ENCODE results near the gene PLB1. TPM values are rescaled to one million over a fixed set of nuclear protein-coding genes. Genes with fewer than 3 reads are reported as not detected.

Gene PLB1
- total and polyA plus RNA-seq, 2 experiments from 2014 or later, result 0.11 to 0.44 TPM

GRCh38 chr2:28659127-28659526, 163.3 kb downstream of the PLB1 start:
- H2AFZ ChIP-seq, result no peak overlapping the region
- H3K4me1 ChIP-seq (ENCODE audit: insufficient read depth), result peaks cover 27% of the 10 kb centered on the region
- H3K27ac ChIP-seq, result no peak overlapping the region
- no peak overlapping the region for H3K4me3 ChIP-seq
- H4K20me1 ChIP-seq (ENCODE audit: insufficient read depth), result no peaks in the 10 kb centered on the region
- H3F3A ChIP-seq (ENCODE audit: insufficient read depth), result peaks cover 27% of the 10 kb centered on the region
- no peak for DNase-seq
- H3K4me2 ChIP-seq (ENCODE audit: unreplicated experiment), result no peak overlapping the region
- in situ Hi-C loops (cut with MboI), result no loop called here
- no peaks in the 10 kb centered on the region for H3K9me2 ChIP-seq (ENCODE audit: insufficient read depth)
- no peak overlapping the region for H3K9ac ChIP-seq
- H3K36me3 ChIP-seq (ENCODE audit: low read depth), result no peaks in the 10 kb centered on the region
- H3K27me3 ChIP-seq (replicated peaks; ENCODE audit: insufficient read depth), result no peaks in the 10 kb centered on the region
- TF ChIP-seq EZH2 (IDR thresholded peaks at IDR 0.05; ENCODE audit: insufficient read depth, poor library complexity, severe bottlenecking), result no peak
- no peak for TF ChIP-seq EZH2phosphoT487 (IDR thresholded peaks at IDR 0.05; ENCODE audit: insufficient read depth, low read depth)
- no peaks in the 10 kb centered on the region for H3K79me2 ChIP-seq (ENCODE audit: insufficient read depth)
- no peaks in the 10 kb centered on the region for H3K9me3 ChIP-seq (ENCODE audit: low read depth)

- Histone ChIP-seq H3K79me2 (ENCODE audit: insufficient read depth) (no peaks in the 10 kb centered on the region), H3K9me2 (ENCODE audit: insufficient read depth) (no peaks in the 10 kb centered on the region), H3K4me1 (ENCODE audit: insufficient read depth) (peaks cover 44% of the 10 kb centered on the region), H3K27me3 (replicated peaks; ENCODE audit: insufficient read depth) (no peaks in the 10 kb centered on the region), H3K27ac (no peak overlapping the region), H4K20me1 (ENCODE audit: insufficient read depth) (no peaks in the 10 kb centered on the region), H3K9me3 (ENCODE audit: low read depth) (no peaks in the 10 kb centered on the region), H3K36me3 (ENCODE audit: low read depth) (no peaks in the 10 kb centered on the region), H3F3A (ENCODE audit: insufficient read depth) (peaks cover 44% of the 10 kb centered on the region), H3K9ac (no peak overlapping the region), H3K4me2 (ENCODE audit: unreplicated experiment) (peak overlapping the region; percentile 10), H3K4me3 (no peak overlapping the region), H2AFZ (no peak overlapping the region)
- in situ Hi-C loops (cut with MboI), result no loop called here
- 24 to 28% methylated on average over 5 of the region's 5 CpGs for WGBS, 2 experiments (ENCODE audit: low coverage in 1 of 2, low lambda C conversion rate in 2 of 2, missing lambda C conversion rate in 2 of 2)
- TF ChIP-seq EZH2 (IDR thresholded peaks at IDR 0.05; ENCODE audit: insufficient read depth, poor library complexity, severe bottlenecking) (no peak), EZH2phosphoT487 (IDR thresholded peaks at IDR 0.05; ENCODE audit: insufficient read depth, low read depth) (no peak)
- DNase-seq, result peak; percentile 74
These were observed 165.7 kb downstream of the PLB1 start for GRCh38 chr2:28661589-28662001.

DNA sequence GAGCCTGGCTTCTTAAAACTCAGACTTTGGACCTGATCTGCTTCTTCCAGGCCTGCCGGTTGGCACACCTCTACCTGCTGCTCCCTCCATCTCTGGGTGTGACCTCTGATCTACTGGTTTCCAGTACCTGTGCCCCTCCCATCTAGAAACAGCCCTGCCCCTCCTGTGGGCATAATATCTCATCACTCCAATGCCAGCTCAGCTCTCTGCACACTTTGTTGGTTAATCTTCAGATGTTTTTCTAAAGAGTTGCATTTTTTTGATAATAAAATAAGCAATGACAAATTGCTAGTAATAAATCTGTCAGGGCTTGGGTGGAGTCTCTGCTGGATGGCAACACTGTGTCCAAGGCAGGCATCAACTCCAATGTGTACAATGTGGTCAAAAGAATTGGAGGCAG, 166.2 kb downstream of the PLB1 start:
- H3K4me3 ChIP-seq, result no peak overlapping the region
- no peaks in the 10 kb centered on the region for H3K27me3 ChIP-seq (replicated peaks; ENCODE audit: insufficient read depth)
- 0 to 13% methylated on average over 1 of the region's 1 CpG for WGBS, 2 experiments (ENCODE audit: low coverage in 1 of 2, low lambda C conversion rate in 2 of 2, missing lambda C conversion rate in 2 of 2)
- in situ Hi-C loops (cut with MboI), result no loop called here
- TF ChIP-seq EZH2 (IDR thresholded peaks at IDR 0.05; ENCODE audit: insufficient read depth, poor library complexity, severe bottlenecking) (no peak), EZH2phosphoT487 (IDR thresholded peaks at IDR 0.05; ENCODE audit: insufficient read depth, low read depth) (no peak)
- H4K20me1 ChIP-seq (ENCODE audit: insufficient read depth), result no peaks in the 10 kb centered on the region
- H3K4me2 ChIP-seq (ENCODE audit: unreplicated experiment), result peak overlapping the region; percentile 10
- no peaks in the 10 kb centered on the region for H3K36me3 ChIP-seq (ENCODE audit: low read depth)
- H3K9me2 ChIP-seq (ENCODE audit: insufficient read depth), result no peaks in the 10 kb centered on the region
- no peaks in the 10 kb centered on the region for H3K9me3 ChIP-seq (ENCODE audit: low read depth)
- H3K4me1 ChIP-seq (ENCODE audit: insufficient read depth), result peaks cover 44% of the 10 kb centered on the region
- H3K79me2 ChIP-seq (ENCODE audit: insufficient read depth), result no peaks in the 10 kb centered on the region
- no peak overlapping the region for H3K9ac ChIP-seq
- no peak overlapping the region for H2AFZ ChIP-seq
- DNase-seq, result peak; percentile 24
- H3F3A ChIP-seq (ENCODE audit: insufficient read depth), result peaks cover 44% of the 10 kb centered on the region
- H3K27ac ChIP-seq, result no peak overlapping the region

DNA sequence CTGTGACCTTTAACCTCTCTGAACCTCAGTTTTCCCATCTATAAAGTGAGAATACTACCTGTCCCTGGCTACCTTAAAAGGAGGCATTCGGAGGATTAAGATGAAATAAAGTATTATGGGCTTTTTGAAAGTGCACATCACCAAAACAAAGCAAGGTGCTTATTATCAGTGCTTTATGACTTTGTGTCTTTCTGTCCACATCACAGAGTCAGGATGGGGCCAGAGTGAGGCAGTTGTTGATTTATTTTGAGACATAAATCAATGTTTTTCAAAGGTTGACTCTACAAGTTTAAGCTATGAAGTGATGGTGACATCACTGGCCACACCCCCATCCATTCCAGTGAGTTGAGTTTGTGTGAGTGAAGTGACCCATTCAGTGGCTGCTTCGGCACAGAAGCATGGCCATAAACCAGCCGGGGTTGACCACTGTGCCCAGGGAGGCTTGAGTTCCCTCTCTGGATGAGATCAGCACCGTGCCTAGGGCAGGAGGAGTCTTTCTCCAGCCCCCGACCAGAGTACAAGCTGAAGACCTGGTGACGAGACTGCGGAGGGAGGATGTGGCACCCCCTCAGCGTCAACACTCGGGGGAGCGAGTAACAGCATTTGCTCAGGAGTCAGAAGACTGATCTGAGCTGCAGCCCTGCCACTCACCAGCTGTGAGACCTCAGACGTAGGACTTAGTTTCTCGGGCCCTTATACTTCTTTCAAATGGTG, 166.8 kb downstream of the PLB1 start:
- Histone ChIP-seq H3K4me1 (ENCODE audit: insufficient read depth) (peaks cover 44% of the 10 kb centered on the region), H3K4me2 (ENCODE audit: unreplicated experiment) (peak overlapping the region; percentile 10), H3F3A (ENCODE audit: insufficient read depth) (peaks cover 44% of the 10 kb centered on the region), H3K79me2 (ENCODE audit: insufficient read depth) (no peaks in the 10 kb centered on the region), H2AFZ (no peak overlapping the region), H3K9me3 (ENCODE audit: low read depth) (no peaks in the 10 kb centered on the region), H3K27ac (no peak overlapping the region), H3K36me3 (ENCODE audit: low read depth) (no peaks in the 10 kb centered on the region), H3K9me2 (ENCODE audit: insufficient read depth) (no peaks in the 10 kb centered on the region), H3K27me3 (replicated peaks; ENCODE audit: insufficient read depth) (no peaks in the 10 kb centered on the region), H3K9ac (no peak overlapping the region), H3K4me3 (no peak overlapping the region), H4K20me1 (ENCODE audit: insufficient read depth) (no peaks in the 10 kb centered on the region)
- in situ Hi-C loops (cut with MboI), result no loop called here
- DNase-seq, result peak; percentile 73
- TF ChIP-seq EZH2 (IDR thresholded peaks at IDR 0.05; ENCODE audit: insufficient read depth, poor library complexity, severe bottlenecking) (no peak), EZH2phosphoT487 (IDR thresholded peaks at IDR 0.05; ENCODE audit: insufficient read depth, low read depth) (no peak)
- whole genome bisulfite sequencing, 2 experiments (ENCODE audit: low coverage in 1 of 2, low lambda C conversion rate in 2 of 2, missing lambda C conversion rate in 2 of 2), result 50 to 51% methylated on average over 12 of the region's 12 CpGs
